ENCODE measurements around the gene GMDS. TPM values are rescaled to one million over a fixed set of nuclear protein-coding genes. Genes with fewer than 3 reads are reported as not detected.

The GMDS gene
- polyA plus RNA-seq, 1 donor (not counting 4 experiments of a cell fraction or from before 2014, with no cell fraction given): 22.1 TPM

DNA sequence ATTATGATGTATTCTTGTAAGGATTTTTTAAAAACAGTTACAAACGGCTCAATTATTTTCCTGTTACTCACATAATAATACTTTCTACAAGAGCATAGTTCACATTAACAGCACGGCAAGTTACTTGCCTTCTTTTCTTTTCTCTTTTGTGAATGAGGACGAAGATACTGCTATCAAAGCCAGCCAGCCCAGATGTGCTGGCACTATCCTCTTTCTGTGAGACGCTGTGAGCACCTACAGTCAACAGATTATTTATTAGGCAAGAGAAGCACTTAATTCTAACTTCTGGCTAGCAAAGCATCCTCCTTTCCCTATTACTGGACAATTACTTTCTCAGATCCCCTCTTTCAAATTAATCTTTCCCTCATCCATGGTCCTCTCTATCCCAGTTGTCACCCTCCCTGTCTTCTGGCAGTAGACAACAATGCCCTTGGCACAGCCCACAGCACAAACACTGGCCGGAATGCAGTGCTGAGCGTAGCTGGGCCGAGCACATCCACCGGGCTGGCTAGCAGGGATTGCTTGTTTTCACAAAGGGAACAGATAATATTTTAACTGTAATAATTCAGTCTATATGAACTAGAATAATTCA is 373.6 kb downstream of the GMDS start:
- H3K27ac ChIP-seq (ENCODE audit: control insufficient read depth, insufficient read depth, low read length): no peak overlapping the region
- H3K4me3 ChIP-seq (ENCODE audit: control insufficient read depth in 2 of 3, extremely low read depth in 1 of 3, insufficient read depth in 2 of 3, low read depth in 1 of 3, low read length in 3 of 3): no peak overlapping the region
- H2AFZ ChIP-seq (ENCODE audit: control insufficient read depth, low read length): no peak overlapping the region
- H3K9me3 ChIP-seq (ENCODE audit: control insufficient read depth, low read depth, low read length): no peaks in the 10 kb centered on the region
- no peak overlapping the region for H3K9ac ChIP-seq (ENCODE audit: control insufficient read depth, extremely low read depth, insufficient read depth, low read length)
- no peaks in the 10 kb centered on the region for H3K79me2 ChIP-seq (ENCODE audit: control insufficient read depth, insufficient read depth, low read length)
- no peaks in the 10 kb centered on the region for H3K9me1 ChIP-seq (ENCODE audit: control insufficient read depth, extremely low read depth, insufficient read depth, low read length)
- H3K4me2 ChIP-seq (ENCODE audit: control insufficient read depth, extremely low read depth, insufficient read depth, low read depth, low read length): no peak overlapping the region
- no peaks in the 10 kb centered on the region for H3K4me1 ChIP-seq (ENCODE audit: control insufficient read depth, extremely low read depth, insufficient read depth, low read length)
- no peaks in the 10 kb centered on the region for H3K36me3 ChIP-seq (ENCODE audit: control insufficient read depth in 2 of 2, extremely low read depth in 1 of 2, insufficient read depth in 2 of 2, low read length in 2 of 2)
- FAIRE-seq (no peak), DNase-seq (ENCODE audit: low read depth, low spot score) (no peak)
- dilution Hi-C loops (cut with MboI; ENCODE audit: extremely low pct_ligation_motif_present, low sequenced_read_pairs): no loop called here
- H3K27me3 ChIP-seq (ENCODE audit: control insufficient read depth, extremely low read depth, insufficient read depth, low read length): no peaks in the 10 kb centered on the region
- TF ChIP-seq, protein P1, sequence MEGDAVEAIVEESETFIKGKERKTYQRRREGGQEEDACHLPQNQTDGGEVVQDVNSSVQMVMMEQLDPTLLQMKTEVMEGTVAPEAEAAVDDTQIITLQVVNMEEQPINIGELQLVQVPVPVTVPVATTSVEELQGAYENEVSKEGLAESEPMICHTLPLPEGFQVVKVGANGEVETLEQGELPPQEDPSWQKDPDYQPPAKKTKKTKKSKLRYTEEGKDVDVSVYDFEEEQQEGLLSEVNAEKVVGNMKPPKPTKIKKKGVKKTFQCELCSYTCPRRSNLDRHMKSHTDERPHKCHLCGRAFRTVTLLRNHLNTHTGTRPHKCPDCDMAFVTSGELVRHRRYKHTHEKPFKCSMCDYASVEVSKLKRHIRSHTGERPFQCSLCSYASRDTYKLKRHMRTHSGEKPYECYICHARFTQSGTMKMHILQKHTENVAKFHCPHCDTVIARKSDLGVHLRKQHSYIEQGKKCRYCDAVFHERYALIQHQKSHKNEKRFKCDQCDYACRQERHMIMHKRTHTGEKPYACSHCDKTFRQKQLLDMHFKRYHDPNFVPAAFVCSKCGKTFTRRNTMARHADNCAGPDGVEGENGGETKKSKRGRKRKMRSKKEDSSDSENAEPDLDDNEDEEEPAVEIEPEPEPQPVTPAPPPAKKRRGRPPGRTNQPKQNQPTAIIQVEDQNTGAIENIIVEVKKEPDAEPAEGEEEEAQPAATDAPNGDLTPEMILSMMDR (optimal IDR thresholded peaks at IDR 0.05 in 1 of 3, IDR thresholded peaks at IDR 0.05 in 1 of 3, conservative IDR thresholded peaks at IDR 0.05 in 1 of 3; ENCODE audit: extremely low read depth in 1 of 3, insufficient read depth in 2 of 3, low read length in 3 of 3): no peak
- no peak for TF ChIP-seq EZH2 (IDR thresholded peaks at IDR 0.05; ENCODE audit: low read length)
- no peaks in the 10 kb centered on the region for H4K20me1 ChIP-seq (ENCODE audit: control insufficient read depth, extremely low read depth, insufficient read depth, low read length)

DNA sequence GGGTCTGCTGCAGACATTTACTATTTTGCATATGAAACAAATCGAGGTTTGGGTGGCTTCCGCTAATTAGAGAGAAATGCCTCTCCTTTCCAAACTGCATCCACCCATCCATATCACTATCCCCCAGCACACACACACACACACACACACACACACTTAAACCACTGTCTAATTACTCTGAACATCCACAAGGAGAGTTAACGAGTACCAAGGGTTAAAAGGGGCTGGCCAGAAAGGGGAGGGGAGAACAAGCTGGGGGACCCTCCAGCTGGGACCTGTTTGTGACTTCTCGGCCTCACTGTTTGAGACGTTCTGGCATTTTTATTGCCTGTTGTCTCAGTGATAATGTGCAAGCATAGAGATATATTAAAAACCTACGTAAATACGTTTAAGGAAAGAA is 374.5 kb downstream of the GMDS start:
- no peak overlapping the region for H3K4me3 ChIP-seq (ENCODE audit: control insufficient read depth in 2 of 3, extremely low read depth in 1 of 3, insufficient read depth in 2 of 3, low read depth in 1 of 3, low read length in 3 of 3)
- no peak overlapping the region for H3K4me2 ChIP-seq (ENCODE audit: control insufficient read depth, extremely low read depth, insufficient read depth, low read depth, low read length)
- H3K9me1 ChIP-seq (ENCODE audit: control insufficient read depth, extremely low read depth, insufficient read depth, low read length): no peaks in the 10 kb centered on the region
- no peaks in the 10 kb centered on the region for H3K9me3 ChIP-seq (ENCODE audit: control insufficient read depth, low read depth, low read length)
- FAIRE-seq (no peak), DNase-seq (ENCODE audit: low read depth, low spot score) (no peak)
- H3K27me3 ChIP-seq (ENCODE audit: control insufficient read depth, extremely low read depth, insufficient read depth, low read length): no peaks in the 10 kb centered on the region
- no peaks in the 10 kb centered on the region for H4K20me1 ChIP-seq (ENCODE audit: control insufficient read depth, extremely low read depth, insufficient read depth, low read length)
- no peak overlapping the region for H3K27ac ChIP-seq (ENCODE audit: control insufficient read depth, insufficient read depth, low read length)
- H2AFZ ChIP-seq (ENCODE audit: control insufficient read depth, low read length): no peak overlapping the region
- H3K79me2 ChIP-seq (ENCODE audit: control insufficient read depth, insufficient read depth, low read length): no peaks in the 10 kb centered on the region
- no peak overlapping the region for H3K9ac ChIP-seq (ENCODE audit: control insufficient read depth, extremely low read depth, insufficient read depth, low read length)
- TF ChIP-seq EZH2 (IDR thresholded peaks at IDR 0.05; ENCODE audit: low read length): no peak
- TF ChIP-seq, protein P1 (optimal IDR thresholded peaks at IDR 0.05 in 1 of 3, IDR thresholded peaks at IDR 0.05 in 1 of 3, conservative IDR thresholded peaks at IDR 0.05 in 1 of 3; ENCODE audit: extremely low read depth in 1 of 3, insufficient read depth in 2 of 3, low read length in 3 of 3): no peak
- no peaks in the 10 kb centered on the region for H3K4me1 ChIP-seq (ENCODE audit: control insufficient read depth, extremely low read depth, insufficient read depth, low read length)
- no peaks in the 10 kb centered on the region for H3K36me3 ChIP-seq (ENCODE audit: control insufficient read depth in 2 of 2, extremely low read depth in 1 of 2, insufficient read depth in 2 of 2, low read length in 2 of 2)
- dilution Hi-C loops (cut with MboI; ENCODE audit: extremely low pct_ligation_motif_present, low sequenced_read_pairs): no loop called here

Measured in keratinocyte (primary cell).